D721Med (cell line): ENCODE results near the gene WIPF2.

ENCODE experiments used
- DNase-seq: peaks from one replicate; pipeline ENCODE4 v3.0.0; 2011; ENCODE audit warnings: low spot score; ENCODE audit not compliant: insufficient read length
- FAIRE-seq: peaks from 2 replicates; lab custom pipeline; 2011; peaks lifted over from hg19 to GRCh38; lab: Jason Lieb, UNC
- TF ChIP-seq, protein P1 (sequence below): IDR thresholded peaks from 2 replicates; pipeline ENCODE4 v1.5.1; 2012; ENCODE audit warnings: mild to moderate bottlenecking, control low read depth; ENCODE audit not compliant: insufficient read depth; ENCODE audit errors: missing control alignments

WIPF2 gene

DNA sequence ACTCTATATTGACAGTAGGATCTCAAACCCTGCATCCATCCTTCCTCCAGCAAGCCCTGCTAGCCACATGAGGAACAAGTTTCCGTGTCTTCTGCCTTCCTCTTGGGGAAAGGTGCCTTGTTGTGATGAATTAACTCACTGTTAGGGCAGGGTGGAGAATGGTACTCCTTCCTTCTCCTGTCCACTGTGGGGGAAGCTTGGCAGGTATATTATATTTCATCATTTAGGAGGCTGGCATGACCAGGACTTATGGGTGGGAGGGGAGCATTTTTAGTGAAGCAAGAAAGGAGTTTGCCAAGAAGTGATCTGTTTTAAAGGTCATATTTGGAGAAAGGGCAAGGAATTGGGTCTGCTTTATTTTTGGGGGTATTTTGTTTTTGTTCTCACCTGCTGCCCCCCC is 59.3 kb downstream of the WIPF2 start:
- TF ChIP-seq, protein P1, sequence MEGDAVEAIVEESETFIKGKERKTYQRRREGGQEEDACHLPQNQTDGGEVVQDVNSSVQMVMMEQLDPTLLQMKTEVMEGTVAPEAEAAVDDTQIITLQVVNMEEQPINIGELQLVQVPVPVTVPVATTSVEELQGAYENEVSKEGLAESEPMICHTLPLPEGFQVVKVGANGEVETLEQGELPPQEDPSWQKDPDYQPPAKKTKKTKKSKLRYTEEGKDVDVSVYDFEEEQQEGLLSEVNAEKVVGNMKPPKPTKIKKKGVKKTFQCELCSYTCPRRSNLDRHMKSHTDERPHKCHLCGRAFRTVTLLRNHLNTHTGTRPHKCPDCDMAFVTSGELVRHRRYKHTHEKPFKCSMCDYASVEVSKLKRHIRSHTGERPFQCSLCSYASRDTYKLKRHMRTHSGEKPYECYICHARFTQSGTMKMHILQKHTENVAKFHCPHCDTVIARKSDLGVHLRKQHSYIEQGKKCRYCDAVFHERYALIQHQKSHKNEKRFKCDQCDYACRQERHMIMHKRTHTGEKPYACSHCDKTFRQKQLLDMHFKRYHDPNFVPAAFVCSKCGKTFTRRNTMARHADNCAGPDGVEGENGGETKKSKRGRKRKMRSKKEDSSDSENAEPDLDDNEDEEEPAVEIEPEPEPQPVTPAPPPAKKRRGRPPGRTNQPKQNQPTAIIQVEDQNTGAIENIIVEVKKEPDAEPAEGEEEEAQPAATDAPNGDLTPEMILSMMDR = no peak
- DNase-seq = no peak
- no peak for FAIRE-seq

- DNase-seq (no peak), FAIRE-seq (no peak)
- TF ChIP-seq, protein P1 = no peak
Observed at GRCh38 chr17:40279402-40279801, 60.3 kb downstream of the WIPF2 start.

DNA sequence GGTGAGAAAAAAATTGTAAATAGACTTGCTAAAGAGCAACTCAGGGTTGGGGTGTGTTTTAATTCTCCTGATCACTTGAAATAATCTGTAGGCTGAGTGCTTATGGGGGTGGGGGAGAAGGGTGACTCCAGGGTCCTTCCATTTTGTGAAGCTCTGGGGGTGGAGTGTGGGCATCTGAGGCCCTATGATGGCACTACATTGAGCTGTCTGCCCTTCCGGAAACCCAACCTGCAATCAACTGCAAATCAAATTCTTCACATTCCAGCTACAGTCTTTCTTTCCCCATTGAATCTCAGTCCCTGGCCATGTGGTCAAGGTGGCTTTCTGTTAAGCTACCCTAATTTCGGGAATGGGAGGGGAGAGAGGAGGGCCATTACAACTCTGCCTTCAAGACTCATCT is 62.6 kb downstream of the WIPF2 start:
- DNase-seq (no peak), FAIRE-seq (no peak)
- TF ChIP-seq, protein P1 = no peak

GRCh38 chr17:40283662-40284061 is 64.6 kb downstream of the WIPF2 start:
- FAIRE-seq (no peak), DNase-seq (no peak)
- TF ChIP-seq, protein P1 = no peak

GRCh38 chr17:40284085-40284713 is 65.1 kb downstream of the WIPF2 start:
- FAIRE-seq = no peak

GRCh38 chr17:40286473-40286872 is 67.4 kb downstream of the WIPF2 start:
- FAIRE-seq (no peak), DNase-seq (no peak)
- TF ChIP-seq, protein P1 = no peak

More at GRCh38 chr17:40284085-40284713, 65.1 kb downstream of the WIPF2 start:
- no peak for DNase-seq
- TF ChIP-seq, protein P1 = no peak

DNA sequence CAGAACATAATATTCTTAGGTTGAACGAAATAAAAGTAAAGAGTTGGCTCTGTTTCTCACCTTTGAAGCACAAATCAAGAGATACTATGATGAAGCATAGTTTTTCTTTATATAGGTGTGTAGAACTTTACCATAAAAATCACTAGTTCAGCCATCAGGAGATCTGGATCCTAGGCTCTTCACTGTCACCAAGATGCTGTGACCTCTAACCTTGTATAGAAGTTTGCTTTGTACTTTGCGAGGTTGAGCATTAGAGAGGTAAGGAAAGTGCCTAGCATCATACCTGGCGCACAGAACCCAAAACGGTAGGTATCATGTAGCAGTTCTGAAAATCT is 68.0 kb downstream of the WIPF2 start:
- TF ChIP-seq, protein P1 = no peak
- FAIRE-seq = no peak

More for the DNA sequence above, 68.0 kb downstream of the WIPF2 start:
- DNase-seq = no peak
